GM18873 (cell line): Measurements from ENCODE around the gene UTF1.

ENCODE experiments used
- ATAC-seq: cut with Tn5 transposase; IDR thresholded peaks from one replicate; pipeline ENCODE4 v1.9.1; 2021; ENCODE audit warnings: mild to moderate bottlenecking, moderate library complexity, moderate number of reproducible peaks; ENCODE audit not compliant: unreplicated experiment, low FRiP score

Gene UTF1

GRCh38 chr10:133196221-133196915 lies 33.6 kb upstream of the UTF1 start:
- no peak for ATAC-seq

- no peak for ATAC-seq
Measured at GRCh38 chr10:133196936-133197758, 32.9 kb upstream of the UTF1 start.

- ATAC-seq: no peak
Measured at GRCh38 chr10:133197786-133198185, 32.2 kb upstream of the UTF1 start.

GRCh38 chr10:133198206-133198605 lies 31.8 kb upstream of the UTF1 start:
- no peak for ATAC-seq

GRCh38 chr10:133198621-133199487 lies 31.2 kb upstream of the UTF1 start:
- ATAC-seq: no peak

- ATAC-seq: no peak
Measured at GRCh38 chr10:133199488-133199885, 30.5 kb upstream of the UTF1 start.

GRCh38 chr10:133199992-133200611 lies 29.9 kb upstream of the UTF1 start:
- no peak for ATAC-seq

- ATAC-seq: no peak
Measured at GRCh38 chr10:133200621-133201031, 29.4 kb upstream of the UTF1 start.

GRCh38 chr10:133201151-133201947 lies 28.7 kb upstream of the UTF1 start:
- ATAC-seq: no peak

- no peak for ATAC-seq
Measured at GRCh38 chr10:133201948-133202725, 27.9 kb upstream of the UTF1 start.

GRCh38 chr10:133202778-133203651 lies 27.0 kb upstream of the UTF1 start:
- no peak for ATAC-seq

- ATAC-seq: no peak
Measured at GRCh38 chr10:133203652-133204195, 26.3 kb upstream of the UTF1 start.

- no peak for ATAC-seq
Measured at GRCh38 chr10:133204226-133205015, 25.6 kb upstream of the UTF1 start.

GRCh38 chr10:133205146-133205545 lies 24.9 kb upstream of the UTF1 start:
- no peak for ATAC-seq

GRCh38 chr10:133206356-133207040 lies 23.5 kb upstream of the UTF1 start:
- ATAC-seq: no peak

- ATAC-seq: no peak
Measured at GRCh38 chr10:133207041-133207600, 22.9 kb upstream of the UTF1 start.
